Coronary artery (tissue), 2 donors: ENCODE results near the gene RARS1.

Experiments used
- DNase-seq: peaks from one replicate; pipeline ENCODE4 v3.0.0-alpha.2; 2017; ENCODE audit warnings: low spot score
- H3K27ac ChIP-seq, 2 donors: fragments of 200-600 bp; sonication (generic); one replicate each; pipeline ENCODE4 v1.5.1; 2016 to 2019
- H3K4me3 ChIP-seq: fragments of 200-600 bp; sonication (generic); 2 replicates; pipeline ENCODE4 v1.5.1; 2016; ENCODE audit warnings: mild to moderate bottlenecking, moderate library complexity
- TF ChIP-seq, protein P1 (sequence below): fragments of 200-600 bp; sonication (generic); IDR thresholded peaks from one replicate; pipeline ENCODE4 v1.5.1; 2019; ENCODE audit warnings: antibody characterized with exemption

The RARS1 gene

DNA sequence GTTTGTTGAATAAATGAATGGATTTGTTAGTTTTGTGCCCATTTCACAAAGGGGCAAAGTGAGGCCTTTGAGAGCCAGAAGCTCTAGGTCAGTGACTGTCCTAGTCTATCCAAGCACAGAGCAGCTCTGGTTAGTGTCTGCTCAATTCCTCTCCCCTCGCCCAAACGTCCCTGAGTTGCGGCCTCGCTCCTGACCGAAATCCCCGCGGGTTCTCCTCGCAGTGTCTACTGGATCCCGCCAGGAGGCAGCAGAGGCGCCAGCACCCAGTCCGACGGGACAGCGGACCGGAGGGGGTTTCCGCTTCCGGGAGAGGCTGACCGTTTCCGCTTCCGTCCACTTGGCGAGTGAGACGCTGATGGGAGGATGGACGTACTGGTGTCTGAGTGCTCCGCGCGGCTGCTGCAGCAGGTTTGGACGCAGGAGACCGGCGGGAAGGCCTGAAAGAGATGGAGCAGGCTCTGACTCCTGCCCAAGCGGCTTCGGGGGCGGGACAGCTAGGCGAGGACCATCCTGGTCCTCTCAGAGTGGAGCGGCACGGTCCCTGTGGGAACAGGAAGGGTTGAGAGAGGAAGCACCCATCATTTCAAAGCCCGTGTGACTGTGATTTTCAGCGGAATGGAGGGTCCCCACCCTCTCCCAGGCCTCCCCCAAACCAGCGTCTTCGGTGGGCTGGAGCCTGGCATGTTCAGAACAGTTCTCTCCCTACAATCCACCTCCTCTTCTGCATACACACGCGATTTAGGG, at the start of gene RARS1:
Gene RARS1, plus strand, starts transcription at position 336 of the 744 bp plus-strand sequence. Its CDS starts 28 bp downstream, at position 364.
- DNase-seq, result peak; percentile 96
- Histone ChIP-seq H3K27ac (peak within 1 kb of the TSS; percentile 65 to 83), H3K4me3 (peak within 1 kb of the TSS; percentile 98)
- TF ChIP-seq, protein P1, sequence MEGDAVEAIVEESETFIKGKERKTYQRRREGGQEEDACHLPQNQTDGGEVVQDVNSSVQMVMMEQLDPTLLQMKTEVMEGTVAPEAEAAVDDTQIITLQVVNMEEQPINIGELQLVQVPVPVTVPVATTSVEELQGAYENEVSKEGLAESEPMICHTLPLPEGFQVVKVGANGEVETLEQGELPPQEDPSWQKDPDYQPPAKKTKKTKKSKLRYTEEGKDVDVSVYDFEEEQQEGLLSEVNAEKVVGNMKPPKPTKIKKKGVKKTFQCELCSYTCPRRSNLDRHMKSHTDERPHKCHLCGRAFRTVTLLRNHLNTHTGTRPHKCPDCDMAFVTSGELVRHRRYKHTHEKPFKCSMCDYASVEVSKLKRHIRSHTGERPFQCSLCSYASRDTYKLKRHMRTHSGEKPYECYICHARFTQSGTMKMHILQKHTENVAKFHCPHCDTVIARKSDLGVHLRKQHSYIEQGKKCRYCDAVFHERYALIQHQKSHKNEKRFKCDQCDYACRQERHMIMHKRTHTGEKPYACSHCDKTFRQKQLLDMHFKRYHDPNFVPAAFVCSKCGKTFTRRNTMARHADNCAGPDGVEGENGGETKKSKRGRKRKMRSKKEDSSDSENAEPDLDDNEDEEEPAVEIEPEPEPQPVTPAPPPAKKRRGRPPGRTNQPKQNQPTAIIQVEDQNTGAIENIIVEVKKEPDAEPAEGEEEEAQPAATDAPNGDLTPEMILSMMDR, result peak; percentile 91

DNA sequence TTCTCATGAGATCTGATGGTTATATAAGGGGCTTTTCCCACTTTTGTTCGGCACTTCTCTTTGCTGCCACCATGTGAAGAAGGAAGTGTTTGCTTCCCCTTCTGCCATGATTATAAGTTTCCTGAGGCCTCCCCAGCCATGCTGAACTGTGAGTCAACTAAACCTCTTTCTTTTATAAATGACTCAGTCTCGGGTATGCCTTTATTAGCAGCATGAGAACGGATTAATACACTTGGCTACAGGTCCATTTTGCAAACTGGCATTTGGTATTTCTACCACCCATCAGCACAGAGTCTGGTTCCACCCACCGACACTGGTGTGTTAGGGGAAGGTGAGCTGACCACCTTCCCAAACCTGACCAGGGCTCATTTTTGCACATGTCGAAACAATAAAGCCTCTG, 47.9 kb upstream of the RARS1 start:
- Histone ChIP-seq H3K27ac (no peak overlapping the region), H3K4me3 (no peak overlapping the region)
- DNase-seq, result no peak
- TF ChIP-seq, protein P1, result no peak

DNA sequence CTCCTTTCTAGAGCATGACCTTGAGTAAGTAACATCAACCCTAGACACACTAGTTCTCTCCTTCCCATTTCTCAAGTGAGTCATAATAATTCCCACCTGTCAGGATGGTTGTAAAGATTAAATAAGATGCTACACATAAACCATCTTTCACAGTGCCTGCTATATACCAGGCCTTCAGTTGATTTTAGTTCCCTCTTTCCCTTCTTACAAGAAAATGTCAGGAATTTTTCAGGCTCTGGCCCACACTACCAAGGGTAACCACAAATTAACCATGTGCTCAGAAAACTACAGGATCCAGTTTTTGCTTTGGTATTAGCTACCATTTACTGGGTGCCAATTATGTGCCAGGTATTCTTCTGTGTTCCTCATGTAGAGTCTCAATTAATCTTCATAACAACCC, 42.7 kb upstream of the RARS1 start:
- H3K4me3 ChIP-seq, result no peak overlapping the region
- H3K27ac ChIP-seq, result no peak overlapping the region
- DNase-seq, result no peak
- TF ChIP-seq, protein P1, result no peak

DNA sequence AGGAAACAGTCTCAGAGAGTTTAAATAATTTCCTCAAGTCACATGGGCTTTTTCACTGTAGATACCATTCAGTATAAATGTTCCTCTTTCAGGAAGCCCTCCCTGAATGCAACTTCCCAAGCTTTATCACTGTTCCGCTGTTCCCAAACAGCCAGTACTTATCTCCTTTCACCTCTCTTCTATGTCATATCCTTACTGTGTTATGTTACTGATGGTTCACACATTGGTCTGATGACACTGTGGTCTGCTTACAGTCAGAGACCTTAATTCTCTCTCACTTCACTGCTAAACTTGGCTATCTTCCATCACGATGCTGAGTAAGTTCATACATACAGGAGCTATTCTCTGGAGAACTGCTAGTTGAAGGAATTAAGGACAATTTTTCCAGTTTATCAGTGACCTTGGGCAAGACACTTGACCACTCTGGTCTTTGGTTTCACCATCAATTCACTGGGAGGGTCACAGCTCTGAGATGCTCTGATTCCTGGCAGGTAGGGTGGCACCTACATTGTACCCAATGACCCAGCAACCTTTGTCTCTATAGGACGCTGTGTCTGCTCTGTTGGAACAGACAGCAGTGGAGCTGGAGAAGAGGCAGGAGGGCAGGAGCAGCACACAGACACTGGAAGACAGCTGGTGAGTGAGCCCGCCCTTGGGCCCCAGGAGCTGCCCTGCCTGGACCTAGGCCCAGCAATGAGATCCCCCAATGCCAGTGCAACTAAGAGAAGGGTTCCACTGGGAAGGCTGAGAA, 42.1 kb upstream of the RARS1 start:
- TF ChIP-seq, protein P1, result no peak
- no peak for DNase-seq
- Histone ChIP-seq H3K27ac (no peak overlapping the region), H3K4me3 (no peak overlapping the region)

DNA sequence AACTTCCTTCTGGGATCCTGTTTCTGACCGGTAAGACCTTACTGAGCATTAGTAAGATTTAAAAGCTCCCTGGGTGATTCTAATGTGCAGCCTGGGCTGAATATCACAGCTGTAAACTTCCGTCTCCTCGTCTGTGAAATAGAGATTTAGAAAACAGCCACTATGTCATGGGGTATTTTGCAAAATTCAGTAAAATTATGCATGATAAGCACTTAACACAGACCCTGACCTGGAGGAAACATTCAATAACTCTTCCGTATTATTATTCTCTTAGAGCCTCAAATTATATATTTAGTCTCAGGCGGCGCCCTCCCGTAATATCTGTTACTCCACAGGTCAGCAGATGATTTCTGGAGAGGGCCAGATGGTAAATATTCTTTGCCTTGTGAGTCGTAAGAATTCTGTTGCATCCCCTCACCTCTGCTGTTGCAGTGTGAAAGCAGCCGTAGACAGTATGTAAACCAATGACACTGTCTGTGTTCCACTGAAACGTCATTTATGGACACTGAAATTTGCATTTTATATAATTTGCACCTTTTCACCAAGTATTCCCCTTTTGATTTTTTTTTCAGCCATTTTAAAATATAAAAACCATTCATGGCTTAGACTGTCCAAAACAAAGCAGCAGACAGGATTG, 39.2 kb upstream of the RARS1 start:
- Histone ChIP-seq H3K27ac (no peak overlapping the region), H3K4me3 (no peak overlapping the region)
- TF ChIP-seq, protein P1, result no peak
- no peak for DNase-seq

DNA sequence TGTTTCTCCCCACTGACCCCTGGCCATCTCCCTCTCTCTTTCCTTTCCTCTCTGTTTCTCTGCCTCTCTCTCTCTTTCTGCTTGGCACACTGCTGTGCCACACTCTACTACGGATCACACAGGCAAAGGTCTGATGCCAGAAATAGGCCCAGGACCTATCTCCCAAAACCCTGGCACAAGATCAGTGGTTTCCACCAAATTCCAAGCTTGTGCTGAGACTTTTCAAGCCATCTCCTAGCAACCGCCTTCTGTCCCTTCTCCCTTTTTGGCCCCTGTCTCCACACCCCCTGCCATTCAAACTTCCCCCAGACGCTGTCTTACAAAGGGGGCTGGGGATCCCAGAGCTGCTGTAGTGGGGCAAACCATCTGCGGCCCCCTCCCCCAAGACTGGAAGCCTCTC, 38.5 kb upstream of the RARS1 start:
- no peak overlapping the region for H3K4me3 ChIP-seq
- no peak overlapping the region for H3K27ac ChIP-seq
- TF ChIP-seq, protein P1, result no peak
- no peak for DNase-seq
